ENCODE results near the gene PPM1L. TPM values are rescaled to one million over a fixed set of nuclear protein-coding genes. Genes with fewer than 3 reads are reported as not detected.
A peak's percentile ranks its signal among the peaks of the same experiment; 100 is the strongest.

The PPM1L gene
- total RNA-seq, 2 donors from 2014 or later, result 13.3 to 25.3 TPM

GRCh38 chr3:161054860-161055604 lies 299.0 kb downstream of the PPM1L start:
- no peaks in the 10 kb centered on the region for H3K9me3 ChIP-seq
- ATAC-seq (ENCODE audit: insufficient number of reproducible peaks, low FRiP score, low read depth) (no peak), DNase-seq (ENCODE audit: low spot score) (no peak)
- no peak overlapping the region for H3K27ac ChIP-seq
- H3K4me1 ChIP-seq (ENCODE audit: control insufficient read depth in 1 of 2, low read depth in 2 of 2), result no peaks in the 10 kb centered on the region
- no peaks in the 10 kb centered on the region for H3K27me3 ChIP-seq (replicated peaks; ENCODE audit: insufficient read depth)
- TF ChIP-seq CTCF (IDR thresholded peaks at IDR 0.05), result no peak
- H3K36me3 ChIP-seq, result no peaks in the 10 kb centered on the region
- H3K4me3 ChIP-seq, result no peak overlapping the region

- Histone ChIP-seq H3K27me3 (replicated peaks; ENCODE audit: insufficient read depth) (no peaks in the 10 kb centered on the region), H3K27ac (no peak overlapping the region), H3K4me3 (no peak overlapping the region), H3K4me1 (ENCODE audit: control insufficient read depth in 1 of 2, low read depth in 2 of 2) (peaks cover 5 to 12% of the 10 kb centered on the region in 2 donors), H3K36me3 (no peaks in the 10 kb centered on the region), H3K9me3 (no peaks in the 10 kb centered on the region)
- DNase-seq (ENCODE audit: low spot score), result no peak
- ATAC-seq (ENCODE audit: insufficient number of reproducible peaks, low FRiP score, low read depth), result no peak
- no peak for TF ChIP-seq CTCF (IDR thresholded peaks at IDR 0.05)
Observed at GRCh38 chr3:161064413-161064812, 308.4 kb downstream of the PPM1L start.

GRCh38 chr3:161066930-161067329 lies 310.9 kb downstream of the PPM1L start:
- DNase-seq (ENCODE audit: low spot score) (no peak), ATAC-seq (ENCODE audit: insufficient number of reproducible peaks, low FRiP score, low read depth) (no peak)
- TF ChIP-seq CTCF (IDR thresholded peaks at IDR 0.05), result no peak
- Histone ChIP-seq H3K4me3 (no peak overlapping the region), H3K9me3 (no peaks in the 10 kb centered on the region), H3K4me1 (ENCODE audit: control insufficient read depth in 1 of 2, low read depth in 2 of 2) (peaks cover 20 to 34% of the 10 kb centered on the region in 2 donors), H3K27ac (no peak overlapping the region), H3K36me3 (no peaks in the 10 kb centered on the region), H3K27me3 (replicated peaks; ENCODE audit: insufficient read depth) (no peaks in the 10 kb centered on the region)

GRCh38 chr3:161067335-161067734 lies 311.3 kb downstream of the PPM1L start:
- H3K9me3 ChIP-seq, result no peaks in the 10 kb centered on the region
- DNase-seq (ENCODE audit: low spot score) (no peak), ATAC-seq (ENCODE audit: insufficient number of reproducible peaks, low FRiP score, low read depth) (no peak)
- TF ChIP-seq CTCF (IDR thresholded peaks at IDR 0.05), result no peak
- peaks cover 20 to 34% of the 10 kb centered on the region in 2 donors for H3K4me1 ChIP-seq (ENCODE audit: control insufficient read depth in 1 of 2, low read depth in 2 of 2)
- H3K4me3 ChIP-seq, result no peak overlapping the region
- no peaks in the 10 kb centered on the region for H3K36me3 ChIP-seq
- no peaks in the 10 kb centered on the region for H3K27me3 ChIP-seq (replicated peaks; ENCODE audit: insufficient read depth)
- H3K27ac ChIP-seq, result no peak overlapping the region

GRCh38 chr3:161069511-161070251 lies 313.6 kb downstream of the PPM1L start:
- DNase-seq (ENCODE audit: low spot score), result peak; percentile 14
- Histone ChIP-seq H3K4me1 (ENCODE audit: control insufficient read depth in 1 of 2, low read depth in 2 of 2) (peaks cover 20 to 34% of the 10 kb centered on the region in 2 donors), H3K27me3 (replicated peaks; ENCODE audit: insufficient read depth) (no peaks in the 10 kb centered on the region), H3K27ac (peak overlapping the region; percentile 29 to 36), H3K9me3 (no peaks in the 10 kb centered on the region), H3K4me3 (no peak overlapping the region), H3K36me3 (no peaks in the 10 kb centered on the region)
- no peak for TF ChIP-seq CTCF (IDR thresholded peaks at IDR 0.05)
- peak; percentile 87 for ATAC-seq (ENCODE audit: insufficient number of reproducible peaks, low FRiP score, low read depth)

Data from thoracic aorta (tissue), 2 donors.